Measurements from ENCODE around the gene GAS7. TPM values are rescaled to one million over a fixed set of nuclear protein-coding genes. Genes with fewer than 3 reads are reported as not detected.

Gene GAS7
- total RNA-seq, 2 donors from 2014 or later: 79.7 to 113 TPM

DNA sequence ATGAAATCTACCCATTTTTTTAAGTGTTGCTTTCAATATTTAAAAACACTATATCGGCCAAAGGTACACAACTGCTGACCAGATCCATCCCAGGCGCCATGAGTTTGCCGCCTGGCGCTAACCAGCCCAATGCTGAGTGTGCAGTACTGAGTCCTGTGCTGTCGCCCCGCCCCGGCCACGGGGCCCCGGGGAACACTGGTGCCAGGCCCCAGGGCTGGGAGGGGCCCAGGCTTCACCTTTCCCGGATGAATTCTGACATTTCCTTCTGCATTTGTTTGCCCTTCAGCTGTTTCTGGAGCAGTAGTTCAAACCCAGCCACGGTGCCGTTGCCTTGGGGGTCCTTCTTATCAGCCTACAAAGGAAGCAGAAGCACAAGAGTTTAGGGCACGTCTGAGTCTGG lies 255.5 kb downstream of the GAS7 start:
- no peak for DNase-seq (ENCODE audit: low spot score)
- Histone ChIP-seq H3K4me1 (peaks cover 0 to 2% of the 10 kb centered on the region in 2 donors), H3K27me3 (no peaks in the 10 kb centered on the region), H3K36me3 (peaks cover 85% of the 10 kb centered on the region), H3K4me3 (no peak overlapping the region), H3K27ac (no peak overlapping the region), H3K9me3 (no peaks in the 10 kb centered on the region)
- TF ChIP-seq, protein P1, sequence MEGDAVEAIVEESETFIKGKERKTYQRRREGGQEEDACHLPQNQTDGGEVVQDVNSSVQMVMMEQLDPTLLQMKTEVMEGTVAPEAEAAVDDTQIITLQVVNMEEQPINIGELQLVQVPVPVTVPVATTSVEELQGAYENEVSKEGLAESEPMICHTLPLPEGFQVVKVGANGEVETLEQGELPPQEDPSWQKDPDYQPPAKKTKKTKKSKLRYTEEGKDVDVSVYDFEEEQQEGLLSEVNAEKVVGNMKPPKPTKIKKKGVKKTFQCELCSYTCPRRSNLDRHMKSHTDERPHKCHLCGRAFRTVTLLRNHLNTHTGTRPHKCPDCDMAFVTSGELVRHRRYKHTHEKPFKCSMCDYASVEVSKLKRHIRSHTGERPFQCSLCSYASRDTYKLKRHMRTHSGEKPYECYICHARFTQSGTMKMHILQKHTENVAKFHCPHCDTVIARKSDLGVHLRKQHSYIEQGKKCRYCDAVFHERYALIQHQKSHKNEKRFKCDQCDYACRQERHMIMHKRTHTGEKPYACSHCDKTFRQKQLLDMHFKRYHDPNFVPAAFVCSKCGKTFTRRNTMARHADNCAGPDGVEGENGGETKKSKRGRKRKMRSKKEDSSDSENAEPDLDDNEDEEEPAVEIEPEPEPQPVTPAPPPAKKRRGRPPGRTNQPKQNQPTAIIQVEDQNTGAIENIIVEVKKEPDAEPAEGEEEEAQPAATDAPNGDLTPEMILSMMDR (IDR thresholded peaks at IDR 0.05): no peak

DNA sequence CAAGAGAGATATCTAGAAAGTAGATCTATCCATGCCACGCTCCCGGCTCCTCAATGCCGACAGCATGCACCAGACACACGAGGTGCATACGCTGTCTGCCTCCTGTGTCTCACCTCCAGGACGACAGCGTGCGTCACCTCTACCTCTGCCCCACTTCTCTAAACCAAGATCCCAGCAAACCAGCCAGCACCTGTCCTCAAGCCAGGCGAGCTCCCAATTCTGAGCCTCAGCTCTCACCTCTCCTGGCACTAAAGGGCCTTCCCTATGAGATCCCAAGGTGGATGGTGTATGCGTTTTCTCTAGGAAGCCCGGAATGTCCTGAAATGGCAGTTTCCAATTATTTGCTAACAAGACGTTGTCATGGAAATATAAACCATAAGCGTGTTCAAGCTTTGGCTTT lies 257.1 kb downstream of the GAS7 start:
- H3K27ac ChIP-seq: no peak overlapping the region
- no peak overlapping the region for H3K4me3 ChIP-seq
- DNase-seq (ENCODE audit: low spot score): no peak
- TF ChIP-seq, protein P1 (IDR thresholded peaks at IDR 0.05): no peak
- no peaks in the 10 kb centered on the region for H3K9me3 ChIP-seq
- H3K36me3 ChIP-seq: peaks cover 77% of the 10 kb centered on the region
- peaks cover 0 to 14% of the 10 kb centered on the region in 2 donors for H3K4me1 ChIP-seq
- H3K27me3 ChIP-seq: no peaks in the 10 kb centered on the region

DNA sequence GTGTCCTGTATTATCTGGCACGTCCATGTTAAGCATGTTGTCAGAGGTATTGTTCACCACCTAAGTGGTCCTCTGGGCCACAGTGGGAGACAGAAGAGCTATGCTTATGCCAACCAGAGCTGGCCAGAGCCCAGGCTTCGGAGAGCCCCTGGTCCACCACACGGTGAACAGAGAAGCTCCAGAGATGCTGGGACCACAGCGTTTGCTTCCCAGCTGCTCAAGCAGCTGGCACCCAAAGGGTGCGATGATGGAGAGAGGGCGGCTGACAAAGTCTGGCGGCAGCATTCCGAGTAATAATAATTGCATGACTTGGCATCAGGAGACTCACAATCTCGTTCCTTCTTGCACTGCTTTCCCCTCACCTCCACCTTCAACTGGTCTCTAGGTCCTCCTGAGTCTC lies 257.6 kb downstream of the GAS7 start:
- Histone ChIP-seq H3K36me3 (peaks cover 73% of the 10 kb centered on the region), H3K27me3 (no peaks in the 10 kb centered on the region)

DNA sequence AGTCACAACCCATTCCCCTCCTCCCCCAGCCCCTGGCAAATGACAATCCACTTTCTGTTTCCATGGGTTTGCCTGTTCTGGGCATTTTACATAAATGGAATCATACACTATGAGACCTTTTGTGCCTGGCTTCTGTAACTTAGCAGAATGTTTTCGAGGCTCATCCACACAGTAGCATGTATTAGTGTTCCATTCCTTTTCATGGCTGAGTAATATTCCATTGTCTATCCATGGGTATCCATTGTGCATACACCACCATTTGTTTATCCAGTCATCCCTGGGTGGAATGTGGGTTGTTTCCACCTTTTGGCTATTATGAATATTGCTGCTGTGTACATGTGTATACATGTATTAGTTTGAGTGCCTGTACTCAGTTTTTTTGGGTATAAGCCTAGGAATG lies 259.6 kb downstream of the GAS7 start:
- H3K4me3 ChIP-seq: no peak overlapping the region
- H3K27me3 ChIP-seq: no peaks in the 10 kb centered on the region
- H3K4me1 ChIP-seq: peaks cover 0 to 14% of the 10 kb centered on the region in 2 donors
- no peak for DNase-seq (ENCODE audit: low spot score)
- H3K9me3 ChIP-seq: no peaks in the 10 kb centered on the region
- TF ChIP-seq, protein P1 (IDR thresholded peaks at IDR 0.05): no peak
- H3K36me3 ChIP-seq: peaks cover 53% of the 10 kb centered on the region
- no peak overlapping the region for H3K27ac ChIP-seq

More for the DNA sequence above, 257.6 kb downstream of the GAS7 start:
- TF ChIP-seq, protein P1 (IDR thresholded peaks at IDR 0.05): no peak
- peaks cover 0 to 14% of the 10 kb centered on the region in 2 donors for H3K4me1 ChIP-seq
- H3K4me3 ChIP-seq: no peak overlapping the region
- DNase-seq (ENCODE audit: low spot score): no peak
- H3K9me3 ChIP-seq: no peaks in the 10 kb centered on the region
- no peak overlapping the region for H3K27ac ChIP-seq

DNA sequence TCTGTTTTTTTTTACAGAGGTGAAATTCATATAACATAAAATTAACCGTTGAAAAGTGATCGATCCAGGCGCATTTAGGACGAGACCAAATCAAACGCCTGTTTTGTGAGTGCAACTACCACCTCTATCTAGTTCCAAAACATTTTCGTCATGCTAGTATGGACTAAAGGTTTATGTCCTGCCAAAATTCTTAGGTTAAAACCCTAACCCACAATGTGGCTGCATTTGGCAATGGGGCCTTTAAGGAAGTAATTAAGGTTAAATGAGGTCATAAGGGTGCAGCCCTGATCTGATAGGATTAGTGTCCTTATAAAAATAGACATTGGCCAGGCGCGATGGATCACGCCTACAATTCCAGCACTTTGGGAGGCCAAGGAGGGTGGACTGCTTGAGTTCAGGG lies 260.5 kb downstream of the GAS7 start:
- H3K27ac ChIP-seq: no peak overlapping the region
- TF ChIP-seq, protein P1 (IDR thresholded peaks at IDR 0.05): no peak
- H3K9me3 ChIP-seq: no peaks in the 10 kb centered on the region
- H3K4me1 ChIP-seq: peaks cover 0 to 14% of the 10 kb centered on the region in 2 donors
- H3K4me3 ChIP-seq: no peak overlapping the region
- no peak for DNase-seq (ENCODE audit: low spot score)
- H3K27me3 ChIP-seq: no peaks in the 10 kb centered on the region
- H3K36me3 ChIP-seq: peaks cover 46% of the 10 kb centered on the region

DNA sequence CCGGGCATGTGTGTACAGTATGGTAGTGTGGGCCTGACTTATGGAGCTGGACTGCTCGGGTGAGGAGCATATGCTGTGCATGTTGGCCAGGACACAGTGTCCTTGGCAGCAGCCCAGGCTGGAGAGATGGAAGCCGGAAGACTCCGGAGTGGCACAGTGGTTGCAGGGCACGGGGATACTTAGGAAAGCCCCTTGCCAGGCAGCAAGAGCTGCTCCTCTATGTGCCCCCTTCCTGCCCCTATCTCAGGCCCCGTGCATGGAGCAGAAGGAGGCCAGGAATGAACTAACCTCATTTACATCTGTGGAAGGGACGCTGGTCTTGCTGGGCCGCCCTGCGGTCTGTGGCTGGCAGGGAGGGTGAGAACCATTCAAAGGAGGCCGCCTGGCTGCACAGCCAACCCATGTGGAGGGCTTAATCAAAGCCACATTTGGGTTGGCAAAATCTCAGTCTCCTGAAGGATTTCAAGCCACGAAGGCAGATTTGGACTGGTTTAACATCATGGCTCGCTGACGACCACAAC lies 261.1 kb downstream of the GAS7 start:
- Histone ChIP-seq H3K27ac (no peak overlapping the region), H3K27me3 (no peaks in the 10 kb centered on the region), H3K4me3 (no peak overlapping the region), H3K36me3 (peaks cover 40% of the 10 kb centered on the region), H3K9me3 (no peaks in the 10 kb centered on the region), H3K4me1 (peaks cover 0 to 14% of the 10 kb centered on the region in 2 donors)
- TF ChIP-seq, protein P1 (IDR thresholded peaks at IDR 0.05): no peak
- no peak for DNase-seq (ENCODE audit: low spot score)

All from right atrium auricular region (tissue), 2 donors.